Midbrain (tissue), 1 donor: ENCODE measurements around the gene SMC2.
A peak's percentile ranks its signal among the peaks of the same experiment; 100 is the strongest.

Experiments used
- DNase-seq: peaks from one replicate; lab custom pipeline; 2025; lab: John Stamatoyannopoulos, UW

The SMC2 gene

GRCh38 chr9:104093647-104094533 lies at the start of gene SMC2:
SMC2 (plus strand) TSS chr9:104094309; CDS start chr9:104095385, 1,076 bp downstream.
- DNase-seq = peak; percentile 92

- no peak for DNase-seq
Measured at GRCh38 chr9:104068546-104068945, 25.6 kb upstream of the SMC2 start.

GRCh38 chr9:104069288-104069687 lies 24.8 kb upstream of the SMC2 start:
- no peak for DNase-seq

- DNase-seq = no peak
Measured at GRCh38 chr9:104071589-104071988, 22.5 kb upstream of the SMC2 start.

- DNase-seq = no peak
Measured at GRCh38 chr9:104073098-104073769, 20.9 kb upstream of the SMC2 start.

GRCh38 chr9:104073770-104074133 lies 20.4 kb upstream of the SMC2 start:
- no peak for DNase-seq

- DNase-seq = no peak
Measured at GRCh38 chr9:104074876-104075275, 19.2 kb upstream of the SMC2 start.

GRCh38 chr9:104075801-104076753 lies 18.0 kb upstream of the SMC2 start:
- DNase-seq = no peak

GRCh38 chr9:104078596-104078995 lies 15.5 kb upstream of the SMC2 start:
- no peak for DNase-seq

GRCh38 chr9:104080983-104081382 lies 13.1 kb upstream of the SMC2 start:
- DNase-seq = no peak

- DNase-seq = no peak
Measured at GRCh38 chr9:104082168-104082567, 11.9 kb upstream of the SMC2 start.

GRCh38 chr9:104085525-104085924 lies 8.6 kb upstream of the SMC2 start:
- no peak for DNase-seq

- no peak for DNase-seq
Measured at GRCh38 chr9:104087894-104088293, 6.2 kb upstream of the SMC2 start.

- no peak for DNase-seq
Measured at GRCh38 chr9:104088416-104088815, 5.7 kb upstream of the SMC2 start.

GRCh38 chr9:104090578-104090977 lies 3.5 kb upstream of the SMC2 start:
- no peak for DNase-seq

- no peak for DNase-seq
Measured at GRCh38 chr9:104091116-104091515, 3.0 kb upstream of the SMC2 start.

GRCh38 chr9:104091708-104092107 lies 2.4 kb upstream of the SMC2 start:
- DNase-seq = peak; percentile 47

GRCh38 chr9:104092192-104092591 lies 1.9 kb upstream of the SMC2 start:
- no peak for DNase-seq

GRCh38 chr9:104092875-104093600 lies 1.1 kb upstream of the SMC2 start:
- peak; percentile 38 for DNase-seq

GRCh38 chr9:104094534-104095015 lies 466 bp downstream of the SMC2 start:
- DNase-seq = peak; percentile 50

GRCh38 chr9:104099630-104100029 lies 5.5 kb downstream of the SMC2 start:
- no peak for DNase-seq
